GM19193 (cell line): ENCODE results near the gene ATP13A2.

Source experiments
- POLR2A ChIP-seq: IDR thresholded peaks from 4 replicates; pipeline ENCODE4 v1.6.1; 2011; ENCODE audit not compliant: insufficient read depth, insufficient read length; ENCODE audit errors: extremely low read depth

ATP13A2 gene, protein sequence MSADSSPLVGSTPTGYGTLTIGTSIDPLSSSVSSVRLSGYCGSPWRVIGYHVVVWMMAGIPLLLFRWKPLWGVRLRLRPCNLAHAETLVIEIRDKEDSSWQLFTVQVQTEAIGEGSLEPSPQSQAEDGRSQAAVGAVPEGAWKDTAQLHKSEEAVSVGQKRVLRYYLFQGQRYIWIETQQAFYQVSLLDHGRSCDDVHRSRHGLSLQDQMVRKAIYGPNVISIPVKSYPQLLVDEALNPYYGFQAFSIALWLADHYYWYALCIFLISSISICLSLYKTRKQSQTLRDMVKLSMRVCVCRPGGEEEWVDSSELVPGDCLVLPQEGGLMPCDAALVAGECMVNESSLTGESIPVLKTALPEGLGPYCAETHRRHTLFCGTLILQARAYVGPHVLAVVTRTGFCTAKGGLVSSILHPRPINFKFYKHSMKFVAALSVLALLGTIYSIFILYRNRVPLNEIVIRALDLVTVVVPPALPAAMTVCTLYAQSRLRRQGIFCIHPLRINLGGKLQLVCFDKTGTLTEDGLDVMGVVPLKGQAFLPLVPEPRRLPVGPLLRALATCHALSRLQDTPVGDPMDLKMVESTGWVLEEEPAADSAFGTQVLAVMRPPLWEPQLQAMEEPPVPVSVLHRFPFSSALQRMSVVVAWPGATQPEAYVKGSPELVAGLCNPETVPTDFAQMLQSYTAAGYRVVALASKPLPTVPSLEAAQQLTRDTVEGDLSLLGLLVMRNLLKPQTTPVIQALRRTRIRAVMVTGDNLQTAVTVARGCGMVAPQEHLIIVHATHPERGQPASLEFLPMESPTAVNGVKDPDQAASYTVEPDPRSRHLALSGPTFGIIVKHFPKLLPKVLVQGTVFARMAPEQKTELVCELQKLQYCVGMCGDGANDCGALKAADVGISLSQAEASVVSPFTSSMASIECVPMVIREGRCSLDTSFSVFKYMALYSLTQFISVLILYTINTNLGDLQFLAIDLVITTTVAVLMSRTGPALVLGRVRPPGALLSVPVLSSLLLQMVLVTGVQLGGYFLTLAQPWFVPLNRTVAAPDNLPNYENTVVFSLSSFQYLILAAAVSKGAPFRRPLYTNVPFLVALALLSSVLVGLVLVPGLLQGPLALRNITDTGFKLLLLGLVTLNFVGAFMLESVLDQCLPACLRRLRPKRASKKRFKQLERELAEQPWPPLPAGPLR

DNA sequence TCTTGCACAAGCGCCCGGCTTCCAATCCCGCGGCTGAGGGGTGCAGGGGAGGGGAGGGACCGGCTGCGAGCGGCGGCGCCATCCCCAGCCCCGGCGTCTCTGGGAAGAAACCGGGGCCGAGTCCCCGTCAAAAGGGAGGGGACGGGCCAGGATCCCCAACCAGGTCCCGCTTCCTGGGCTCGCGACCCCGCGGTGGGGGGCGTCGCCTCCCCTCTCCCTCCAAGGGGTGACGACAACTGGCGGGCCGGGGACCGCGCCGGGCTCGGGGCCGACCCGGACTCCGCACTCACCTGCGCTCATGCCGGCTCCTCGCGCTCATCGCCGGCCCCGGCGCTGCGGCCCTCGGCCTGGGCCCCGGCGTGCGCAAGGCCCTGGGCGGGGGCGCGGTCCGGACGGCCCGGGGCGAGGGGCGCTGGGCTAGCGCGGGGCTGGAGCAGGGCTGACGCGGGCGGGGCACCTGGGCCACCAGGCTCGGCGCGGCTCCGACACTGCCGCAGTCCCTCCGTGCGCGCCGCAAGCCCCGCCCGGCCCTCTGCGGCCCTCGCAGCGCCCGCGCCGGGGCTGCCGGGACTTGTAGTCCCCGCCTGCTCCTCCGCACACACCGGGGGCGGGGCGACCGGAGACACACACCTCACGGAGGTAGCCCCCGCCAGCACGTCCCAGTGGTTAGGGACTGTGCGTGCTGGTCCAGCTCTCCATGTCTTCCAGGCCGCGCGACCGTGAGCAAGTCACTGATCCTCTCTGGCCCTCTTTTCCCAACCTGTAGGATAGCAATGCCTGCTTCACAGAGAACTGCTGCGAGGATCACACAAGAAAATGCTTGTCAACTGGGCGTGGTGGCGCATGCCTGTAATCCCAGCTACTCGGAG lies at the start of gene ATP13A2:
ATP13A2 (minus strand) TSS at position 490 of the 869 bp plus-strand sequence; CDS start at position 300, 190 bp downstream.
- TF ChIP-seq POLR2A = peak; percentile 56

DNA sequence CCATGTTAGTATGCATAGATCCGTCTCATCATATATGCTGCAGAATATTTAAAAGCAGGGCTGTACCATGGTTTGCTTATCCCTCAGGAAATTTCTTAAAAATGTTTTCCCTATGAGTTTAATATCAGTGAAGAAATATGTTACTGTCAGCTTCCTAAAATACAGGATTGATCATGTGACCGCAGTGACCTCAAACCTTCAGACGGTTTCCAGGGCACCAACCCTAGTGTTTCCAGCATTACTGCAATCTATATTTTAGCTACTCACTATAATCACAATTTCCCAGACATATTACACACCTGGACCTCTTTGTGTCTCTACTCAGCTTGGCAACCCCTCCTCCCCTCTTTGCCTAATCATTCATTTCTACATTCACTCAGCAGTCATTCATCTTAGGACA lies 49.8 kb upstream of the ATP13A2 start:
- no peak for TF ChIP-seq POLR2A

DNA sequence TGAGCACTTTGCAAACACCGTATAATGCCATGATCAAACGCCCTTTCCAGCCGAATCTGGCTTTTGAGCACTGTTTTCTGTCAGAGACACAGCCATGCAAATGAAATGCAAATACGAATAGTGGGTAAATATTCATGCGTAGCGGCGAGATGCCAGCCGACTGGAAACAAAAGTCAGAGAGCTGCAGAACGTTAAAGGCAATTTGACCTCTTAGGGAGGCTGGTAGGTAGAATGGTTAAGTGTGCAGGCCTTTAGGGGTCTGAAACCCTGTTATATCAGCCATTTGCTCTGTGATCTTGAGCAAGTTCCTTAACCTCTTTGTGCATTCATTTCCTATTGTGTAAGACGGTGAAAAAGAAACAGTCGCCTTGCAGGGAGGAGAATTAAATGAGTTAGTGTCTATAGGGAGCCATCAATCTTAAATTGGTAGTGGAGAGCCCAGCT lies 48.6 kb upstream of the ATP13A2 start:
- no peak for TF ChIP-seq POLR2A

DNA sequence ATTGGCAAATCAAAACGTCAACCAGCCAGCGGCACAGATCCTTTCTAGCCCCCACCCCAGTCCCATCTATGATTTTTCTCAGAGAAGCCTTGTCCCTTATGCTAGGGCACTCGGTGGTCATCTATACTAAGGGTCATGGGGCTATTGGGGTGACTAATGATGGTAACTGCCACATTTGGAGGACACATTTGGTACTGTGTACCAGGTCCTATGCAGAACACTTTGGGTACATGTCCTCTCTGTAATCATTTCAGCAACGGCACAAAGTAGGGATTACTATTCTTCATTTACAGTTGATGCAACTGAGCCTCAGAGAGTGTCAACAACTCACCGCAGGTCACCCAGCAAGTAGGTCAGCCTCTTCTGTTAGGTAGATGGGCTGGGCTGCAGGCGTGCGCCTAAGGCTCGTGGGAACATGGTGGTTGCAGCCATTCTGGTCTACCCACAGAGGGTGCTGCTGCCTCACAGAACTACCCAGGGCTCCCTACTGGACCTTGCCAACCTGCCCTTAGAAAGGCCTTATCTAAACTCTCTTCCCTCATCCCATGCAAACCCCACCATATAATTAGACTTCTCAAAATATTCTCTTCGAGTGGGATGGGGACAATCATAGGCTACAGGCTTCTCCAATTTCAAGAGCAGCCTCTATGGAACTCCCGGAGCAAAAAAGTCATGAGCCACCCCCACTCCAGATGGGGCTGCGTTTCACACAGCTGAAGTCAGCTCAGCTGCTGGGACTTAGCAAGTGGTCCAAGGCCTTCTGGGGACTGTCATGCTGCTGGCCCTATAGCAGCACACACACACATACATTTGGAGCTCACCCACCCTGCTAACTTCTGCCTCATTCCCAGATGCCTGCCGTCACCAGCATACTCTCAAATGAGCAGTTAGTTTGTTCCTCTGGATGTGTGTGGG lies 47.9 kb upstream of the ATP13A2 start:
- no peak for TF ChIP-seq POLR2A

DNA sequence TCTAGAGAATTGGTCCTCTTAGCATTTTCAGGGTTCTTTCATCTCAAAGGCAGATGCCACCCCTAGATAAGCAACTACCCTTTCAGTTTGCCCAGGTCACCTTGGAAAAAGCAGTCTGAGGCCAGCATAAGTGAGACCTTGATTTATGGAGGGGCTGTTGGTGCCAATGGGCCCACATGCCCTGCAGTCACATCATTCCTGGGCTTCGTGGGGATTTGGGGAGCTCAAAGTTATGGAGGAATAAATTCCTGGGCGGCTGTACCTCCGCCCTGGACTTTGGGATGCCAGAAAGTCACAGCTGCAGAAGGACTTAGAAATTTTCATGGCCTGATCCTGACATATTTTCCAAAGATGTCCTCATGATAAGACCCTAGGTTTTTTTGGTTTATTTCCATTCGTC lies 44.8 kb upstream of the ATP13A2 start:
- no peak for TF ChIP-seq POLR2A

DNA sequence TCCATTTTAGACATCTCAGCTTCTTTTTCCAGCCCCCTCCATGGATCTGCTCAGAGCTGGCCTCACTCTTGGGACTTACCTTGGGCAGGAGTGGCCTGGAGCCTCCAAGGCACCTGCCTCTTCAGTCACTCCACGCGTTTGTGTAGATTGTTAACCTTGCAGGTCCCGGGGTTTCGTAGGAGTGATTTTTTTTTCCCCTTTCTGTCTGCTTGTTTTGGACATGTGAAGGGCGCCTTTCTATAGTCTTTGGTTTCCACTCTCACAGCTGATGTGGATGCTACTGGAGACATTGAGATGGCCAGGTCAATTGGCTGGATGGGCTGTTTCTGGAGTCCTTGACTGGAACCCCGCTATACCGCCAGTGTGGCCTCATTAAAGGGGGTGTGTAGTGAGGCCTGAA lies 44.1 kb upstream of the ATP13A2 start:
- no peak for TF ChIP-seq POLR2A

DNA sequence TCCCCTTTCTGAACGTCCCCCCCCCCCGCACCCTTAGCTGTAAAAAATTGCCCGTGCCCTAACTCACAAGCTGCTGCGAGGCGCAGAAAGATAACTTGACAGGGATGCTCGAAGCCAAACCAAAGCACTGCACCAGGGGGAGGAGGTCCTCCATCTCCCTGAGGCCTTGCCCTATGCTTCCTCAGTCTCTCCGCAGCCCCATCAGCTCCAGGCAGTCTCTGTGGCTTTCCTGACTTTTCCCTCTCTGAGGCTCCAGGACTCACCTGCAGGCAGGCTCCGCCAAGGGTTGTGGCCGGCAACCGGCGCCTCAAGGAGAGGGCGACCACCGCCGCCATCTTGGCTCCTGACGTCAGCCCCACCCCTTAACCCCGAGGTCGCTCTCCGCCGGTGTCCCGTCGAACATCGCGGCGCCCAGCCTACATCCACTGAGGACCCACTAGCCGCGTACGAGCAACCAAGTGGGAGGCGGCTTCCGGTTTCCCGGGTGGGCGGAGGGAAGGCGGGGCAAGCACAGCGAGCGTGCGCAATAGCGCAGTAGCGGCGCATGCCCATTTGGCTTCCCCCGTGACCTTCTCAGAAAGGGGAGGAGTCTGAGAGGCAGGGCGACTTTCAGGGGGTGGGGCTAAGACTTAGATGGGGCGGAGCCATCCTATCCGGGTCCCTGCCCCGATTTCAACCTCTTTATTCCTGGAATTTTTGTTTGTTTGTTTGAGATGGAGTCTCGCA lies 42.1 kb upstream of the ATP13A2 start, which contains the start of gene SDHB:
SDHB (minus strand) TSS at position 348 of the 726 bp plus-strand sequence; CDS start at position 335, 13 bp downstream.
- peak; percentile 83 for TF ChIP-seq POLR2A

DNA sequence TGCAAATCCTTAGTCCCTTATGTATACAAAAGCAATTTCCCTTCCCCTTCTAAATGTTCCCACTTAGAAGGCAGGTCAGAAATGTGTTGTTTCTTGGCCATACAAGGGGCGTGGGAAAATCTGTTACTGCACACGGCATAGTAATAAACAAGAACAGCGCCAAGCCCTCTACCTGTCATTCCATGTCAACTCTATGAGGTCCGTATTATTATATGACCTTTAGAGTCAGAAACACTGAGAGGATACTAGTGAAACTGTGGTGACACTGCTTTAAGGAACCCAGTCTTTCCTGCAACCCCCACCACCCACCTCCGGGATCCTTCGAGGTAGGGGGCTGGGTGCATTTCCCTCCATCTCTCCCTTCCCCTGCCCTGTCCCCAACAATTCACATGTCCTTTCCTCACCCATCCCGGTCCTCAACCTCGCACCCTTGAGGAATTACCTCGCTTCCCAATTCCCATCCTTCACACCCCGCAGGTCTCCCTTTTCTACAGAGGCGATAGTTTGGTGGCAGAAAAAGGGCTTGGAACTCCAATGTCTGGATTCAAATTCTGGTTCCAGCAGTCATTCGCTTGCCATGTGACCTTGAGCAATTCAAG lies 41.5 kb upstream of the ATP13A2 start:
- TF ChIP-seq POLR2A = no peak

DNA sequence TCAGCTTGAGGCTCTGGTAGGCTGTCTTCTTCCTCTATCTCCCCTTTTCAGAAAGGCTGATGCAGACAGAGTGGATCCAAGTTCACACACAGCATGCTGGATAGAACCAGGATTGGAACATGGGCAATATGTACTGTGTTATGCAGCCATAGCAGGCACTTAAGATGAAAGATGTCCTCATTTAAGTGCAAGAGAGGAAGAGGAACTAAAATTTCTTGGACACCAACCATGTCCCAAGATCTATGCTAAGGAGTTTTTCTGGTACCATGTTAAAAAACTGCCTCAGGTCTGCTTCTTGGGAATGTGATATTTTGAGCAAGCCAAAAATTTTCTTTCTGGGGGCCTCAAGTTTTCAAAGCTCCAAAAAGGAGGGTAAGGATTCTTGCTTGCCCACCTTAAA lies 40.9 kb upstream of the ATP13A2 start:
- TF ChIP-seq POLR2A = no peak

DNA sequence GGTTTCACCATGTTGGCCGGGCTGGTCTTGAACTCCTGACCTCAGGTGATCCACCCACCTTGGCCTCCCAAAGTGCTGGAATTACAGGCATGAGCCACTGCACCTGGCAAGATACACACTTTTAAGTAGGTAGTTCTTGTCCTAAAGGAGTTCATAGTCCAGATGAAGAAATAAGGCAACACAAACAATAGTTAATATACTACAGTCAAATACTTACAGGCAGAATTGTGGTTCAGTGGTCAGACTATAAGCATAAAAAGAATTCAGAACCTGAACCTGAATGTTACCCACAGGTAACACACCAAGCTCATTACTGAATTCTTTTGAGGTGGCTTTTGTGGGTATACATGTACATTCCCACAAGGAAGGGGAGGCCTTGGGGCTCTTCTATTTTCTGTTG lies 40.3 kb upstream of the ATP13A2 start:
- no peak for TF ChIP-seq POLR2A

DNA sequence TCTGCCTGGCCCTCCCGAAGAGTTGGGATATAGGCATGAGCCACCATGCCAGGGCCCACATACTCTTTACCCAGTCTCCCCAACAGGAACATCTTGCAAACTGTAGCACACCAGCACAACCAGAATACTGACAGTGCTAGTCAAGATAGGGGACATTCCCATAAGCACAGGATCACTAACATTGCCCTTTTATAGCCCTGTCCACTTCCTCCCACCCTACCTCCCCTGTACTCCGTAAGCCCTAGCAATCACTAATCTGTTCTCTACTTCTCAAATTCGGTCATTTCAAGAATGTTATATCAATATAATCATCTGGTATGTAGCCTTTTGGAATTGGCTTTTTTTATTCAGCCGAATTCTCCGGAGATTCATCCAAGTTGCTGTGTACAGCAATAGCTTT lies 36.2 kb upstream of the ATP13A2 start:
- no peak for TF ChIP-seq POLR2A

DNA sequence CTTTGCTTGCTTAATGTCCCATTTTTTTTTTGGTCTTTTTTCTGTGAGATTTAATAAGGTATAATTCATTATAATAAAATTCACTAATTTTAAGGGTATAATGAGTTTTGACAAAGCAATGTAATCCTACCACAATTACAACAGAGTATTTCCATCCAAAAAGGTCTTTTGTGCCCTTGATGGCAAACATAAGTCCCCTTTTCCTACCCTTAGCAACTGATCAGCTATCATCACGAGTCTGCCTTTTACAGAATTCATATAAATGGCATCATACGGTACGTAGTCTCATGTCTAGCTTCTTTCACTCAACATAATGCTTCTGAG lies 34.6 kb upstream of the ATP13A2 start:
- no peak for TF ChIP-seq POLR2A
